ENCODE measurements around the gene KDELR3. TPM values are rescaled to one million over a fixed set of nuclear protein-coding genes. Genes with fewer than 3 reads are reported as not detected.
A peak's percentile ranks its signal among the peaks of the same experiment; 100 is the strongest.

KDELR3 gene
- total RNA-seq, 1 experiment from 2014 or later, result 11.6 TPM

DNA sequence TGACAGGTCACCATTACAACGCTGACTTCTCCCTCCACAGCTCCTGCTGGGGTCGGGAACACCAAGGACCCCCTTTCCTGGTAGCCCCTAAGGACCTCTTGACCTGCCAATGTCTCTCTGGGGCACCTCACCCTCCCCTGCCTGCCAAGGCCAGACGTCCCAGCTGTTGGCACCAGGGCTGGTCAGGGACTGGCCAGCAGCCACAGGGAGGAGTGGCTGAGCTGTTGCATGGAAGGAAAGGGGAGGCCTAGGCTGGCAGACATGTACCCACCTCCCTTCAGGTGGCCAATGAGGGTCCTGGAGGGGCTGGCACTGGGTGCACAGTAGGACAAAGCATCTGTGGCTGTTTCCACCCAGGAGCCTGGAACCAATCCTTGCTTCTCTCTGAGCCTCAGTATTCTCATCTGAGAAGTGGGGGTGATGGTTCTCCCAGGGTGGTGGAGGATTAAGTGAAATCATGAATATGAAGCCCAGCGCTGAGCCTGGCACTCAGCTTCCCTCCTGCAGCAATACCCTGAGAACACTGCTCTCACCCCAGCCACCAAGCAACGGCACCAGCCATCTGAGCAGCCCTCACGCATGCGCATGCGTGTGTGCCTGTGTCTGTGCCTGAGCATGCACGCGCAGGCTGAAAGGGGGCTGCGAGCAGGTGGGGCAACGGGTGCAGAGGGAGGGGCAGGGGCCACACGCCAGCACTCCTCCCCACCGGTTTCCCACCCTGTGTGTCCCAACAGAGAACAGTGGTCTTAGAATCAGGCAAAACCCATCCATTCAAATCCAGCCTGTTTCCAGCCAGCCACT is 18.8 kb upstream of the KDELR3 start:
- H3K36me3 ChIP-seq (ENCODE audit: control insufficient read depth, insufficient read depth, low read length), result no peaks in the 10 kb centered on the region
- DNase-seq (ENCODE audit: low read depth, low spot score) (no peak), ATAC-seq (peak; percentile 55; the same call in 1 of the 2 replicates)
- POLR2A ChIA-PET, result interaction anchor here (0.5 kb wide), 1 partner anchor 9 kb away, joined by 5 read pairs; no protein-coding TSS in a partner anchor
- in situ Hi-C loops (cut with HindIII; ENCODE audit: low pct_unique_long_range_greater_than_20kb, low sequenced_read_pairs), result no loop called here
- BruUV-seq (replicated peaks), result no TSS peak
- no peaks in the 10 kb centered on the region for H3K9me3 ChIP-seq (ENCODE audit: control insufficient read depth, insufficient read depth, low read depth, low read length)
- no peak for TF ChIP-seq TCF7L2 (IDR thresholded peaks at IDR 0.05; ENCODE audit: low read depth, low read length)
- no peak for TF ChIP-seq SIN3A (IDR thresholded peaks at IDR 0.05; ENCODE audit: borderline replicate concordance, insufficient read depth, low read depth, low read length)
- TF ChIP-seq, protein P1, sequence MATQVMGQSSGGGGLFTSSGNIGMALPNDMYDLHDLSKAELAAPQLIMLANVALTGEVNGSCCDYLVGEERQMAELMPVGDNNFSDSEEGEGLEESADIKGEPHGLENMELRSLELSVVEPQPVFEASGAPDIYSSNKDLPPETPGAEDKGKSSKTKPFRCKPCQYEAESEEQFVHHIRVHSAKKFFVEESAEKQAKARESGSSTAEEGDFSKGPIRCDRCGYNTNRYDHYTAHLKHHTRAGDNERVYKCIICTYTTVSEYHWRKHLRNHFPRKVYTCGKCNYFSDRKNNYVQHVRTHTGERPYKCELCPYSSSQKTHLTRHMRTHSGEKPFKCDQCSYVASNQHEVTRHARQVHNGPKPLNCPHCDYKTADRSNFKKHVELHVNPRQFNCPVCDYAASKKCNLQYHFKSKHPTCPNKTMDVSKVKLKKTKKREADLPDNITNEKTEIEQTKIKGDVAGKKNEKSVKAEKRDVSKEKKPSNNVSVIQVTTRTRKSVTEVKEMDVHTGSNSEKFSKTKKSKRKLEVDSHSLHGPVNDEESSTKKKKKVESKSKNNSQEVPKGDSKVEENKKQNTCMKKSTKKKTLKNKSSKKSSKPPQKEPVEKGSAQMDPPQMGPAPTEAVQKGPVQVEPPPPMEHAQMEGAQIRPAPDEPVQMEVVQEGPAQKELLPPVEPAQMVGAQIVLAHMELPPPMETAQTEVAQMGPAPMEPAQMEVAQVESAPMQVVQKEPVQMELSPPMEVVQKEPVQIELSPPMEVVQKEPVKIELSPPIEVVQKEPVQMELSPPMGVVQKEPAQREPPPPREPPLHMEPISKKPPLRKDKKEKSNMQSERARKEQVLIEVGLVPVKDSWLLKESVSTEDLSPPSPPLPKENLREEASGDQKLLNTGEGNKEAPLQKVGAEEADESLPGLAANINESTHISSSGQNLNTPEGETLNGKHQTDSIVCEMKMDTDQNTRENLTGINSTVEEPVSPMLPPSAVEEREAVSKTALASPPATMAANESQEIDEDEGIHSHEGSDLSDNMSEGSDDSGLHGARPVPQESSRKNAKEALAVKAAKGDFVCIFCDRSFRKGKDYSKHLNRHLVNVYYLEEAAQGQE (IDR thresholded peaks at IDR 0.05; ENCODE audit: insufficient read depth in 1 of 2, low read depth in 2 of 2, low read length in 1 of 2), result no peak
- TF ChIP-seq POLR2AphosphoS5 (IDR thresholded peaks at IDR 0.05; ENCODE audit: low read depth, low read length), result no peak
- TF ChIP-seq, protein P2, sequence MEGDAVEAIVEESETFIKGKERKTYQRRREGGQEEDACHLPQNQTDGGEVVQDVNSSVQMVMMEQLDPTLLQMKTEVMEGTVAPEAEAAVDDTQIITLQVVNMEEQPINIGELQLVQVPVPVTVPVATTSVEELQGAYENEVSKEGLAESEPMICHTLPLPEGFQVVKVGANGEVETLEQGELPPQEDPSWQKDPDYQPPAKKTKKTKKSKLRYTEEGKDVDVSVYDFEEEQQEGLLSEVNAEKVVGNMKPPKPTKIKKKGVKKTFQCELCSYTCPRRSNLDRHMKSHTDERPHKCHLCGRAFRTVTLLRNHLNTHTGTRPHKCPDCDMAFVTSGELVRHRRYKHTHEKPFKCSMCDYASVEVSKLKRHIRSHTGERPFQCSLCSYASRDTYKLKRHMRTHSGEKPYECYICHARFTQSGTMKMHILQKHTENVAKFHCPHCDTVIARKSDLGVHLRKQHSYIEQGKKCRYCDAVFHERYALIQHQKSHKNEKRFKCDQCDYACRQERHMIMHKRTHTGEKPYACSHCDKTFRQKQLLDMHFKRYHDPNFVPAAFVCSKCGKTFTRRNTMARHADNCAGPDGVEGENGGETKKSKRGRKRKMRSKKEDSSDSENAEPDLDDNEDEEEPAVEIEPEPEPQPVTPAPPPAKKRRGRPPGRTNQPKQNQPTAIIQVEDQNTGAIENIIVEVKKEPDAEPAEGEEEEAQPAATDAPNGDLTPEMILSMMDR (IDR thresholded peaks at IDR 0.05), result no peak
- CTCF ChIA-PET, result no interaction called here
- no peaks in the 10 kb centered on the region for H3K4me1 ChIP-seq (ENCODE audit: control insufficient read depth, insufficient read depth, low read length)
- no peak overlapping the region for H3K27ac ChIP-seq (ENCODE audit: low read length)
- intact Hi-C loops (cut with micrococcal nuclease; ENCODE audit: unreplicated experiment), result no loop called here
- no peaks in the 10 kb centered on the region for H3K27me3 ChIP-seq (ENCODE audit: control insufficient read depth, insufficient read depth, low read length)
- no peak overlapping the region for H3K4me3 ChIP-seq (ENCODE audit: low read depth in 2 of 2, low read length in 2 of 2)

DNA sequence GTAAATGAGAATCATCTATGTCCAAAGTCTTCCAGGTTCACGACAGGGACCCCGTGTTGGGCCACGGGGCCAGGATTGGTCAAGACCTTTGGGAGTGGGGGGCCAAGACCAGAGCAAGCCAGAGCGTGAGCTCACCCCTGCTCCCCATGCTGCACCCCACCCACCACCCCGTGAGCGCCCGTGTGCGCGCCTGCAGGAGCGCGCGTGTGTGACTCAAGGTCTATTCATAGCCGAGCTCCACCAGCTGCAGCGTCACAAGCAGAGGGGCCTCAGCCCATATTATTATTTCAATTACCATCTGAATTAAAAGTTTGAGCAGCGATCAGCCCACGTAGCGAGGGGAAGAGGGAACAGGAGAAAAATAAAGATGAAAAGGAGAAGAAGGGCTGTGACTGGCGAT is 18.1 kb upstream of the KDELR3 start:
- no peaks in the 10 kb centered on the region for H3K27me3 ChIP-seq (ENCODE audit: control insufficient read depth, insufficient read depth, low read length)
- no peaks in the 10 kb centered on the region for H3K36me3 ChIP-seq (ENCODE audit: control insufficient read depth, insufficient read depth, low read length)
- CTCF ChIA-PET, result no interaction called here
- intact Hi-C loops (cut with micrococcal nuclease; ENCODE audit: unreplicated experiment) (no loop called here), in situ Hi-C loops (cut with HindIII; ENCODE audit: low pct_unique_long_range_greater_than_20kb, low sequenced_read_pairs) (no loop called here)
- DNase-seq (ENCODE audit: low read depth, low spot score), result no peak
- H3K4me3 ChIP-seq (ENCODE audit: low read depth in 2 of 2, low read length in 2 of 2), result no peak overlapping the region
- BruUV-seq (replicated peaks), result no TSS peak
- TF ChIP-seq, protein P2 (IDR thresholded peaks at IDR 0.05), result no peak
- TF ChIP-seq SIN3A (IDR thresholded peaks at IDR 0.05; ENCODE audit: borderline replicate concordance, insufficient read depth, low read depth, low read length) (no peak), TCF7L2 (IDR thresholded peaks at IDR 0.05; ENCODE audit: low read depth, low read length) (no peak), POLR2AphosphoS5 (IDR thresholded peaks at IDR 0.05; ENCODE audit: low read depth, low read length) (no peak)
- TF ChIP-seq, protein P1 (IDR thresholded peaks at IDR 0.05; ENCODE audit: insufficient read depth in 1 of 2, low read depth in 2 of 2, low read length in 1 of 2), result no peak
- ATAC-seq, result no peak
- no peaks in the 10 kb centered on the region for H3K4me1 ChIP-seq (ENCODE audit: control insufficient read depth, insufficient read depth, low read length)
- POLR2A ChIA-PET, result no interaction called here
- H3K9me3 ChIP-seq (ENCODE audit: control insufficient read depth, insufficient read depth, low read depth, low read length), result no peaks in the 10 kb centered on the region
- no peak overlapping the region for H3K27ac ChIP-seq (ENCODE audit: low read length)

All from Panc1 (cell line).